Vagina (tissue), 2 donors: ENCODE measurements around the gene FCGBP.

Experiments used
- POLR2A ChIP-seq, 2 donors: fragments of 450-650 bp; IDR thresholded peaks; one replicate each; pipeline ENCODE4 v1.6.1; 2017; ENCODE audit warnings: antibody characterized with exemption in 2 of 2, mild to moderate bottlenecking in 2 of 2, moderate library complexity in 2 of 2
- TF ChIP-seq, protein P1 (sequence below), 3 experiments: fragments of 450-650 bp in 2 of 3; fragments of 200-600 bp in 1 of 3; sonication (generic) in 1 of 3; IDR thresholded peaks; one replicate each; pipeline ENCODE4 v1.5.1; 2017 to 2019; ENCODE audit warnings: antibody characterized with exemption in 3 of 3, mild to moderate bottlenecking in 2 of 3, moderate library complexity in 2 of 3

DNA sequence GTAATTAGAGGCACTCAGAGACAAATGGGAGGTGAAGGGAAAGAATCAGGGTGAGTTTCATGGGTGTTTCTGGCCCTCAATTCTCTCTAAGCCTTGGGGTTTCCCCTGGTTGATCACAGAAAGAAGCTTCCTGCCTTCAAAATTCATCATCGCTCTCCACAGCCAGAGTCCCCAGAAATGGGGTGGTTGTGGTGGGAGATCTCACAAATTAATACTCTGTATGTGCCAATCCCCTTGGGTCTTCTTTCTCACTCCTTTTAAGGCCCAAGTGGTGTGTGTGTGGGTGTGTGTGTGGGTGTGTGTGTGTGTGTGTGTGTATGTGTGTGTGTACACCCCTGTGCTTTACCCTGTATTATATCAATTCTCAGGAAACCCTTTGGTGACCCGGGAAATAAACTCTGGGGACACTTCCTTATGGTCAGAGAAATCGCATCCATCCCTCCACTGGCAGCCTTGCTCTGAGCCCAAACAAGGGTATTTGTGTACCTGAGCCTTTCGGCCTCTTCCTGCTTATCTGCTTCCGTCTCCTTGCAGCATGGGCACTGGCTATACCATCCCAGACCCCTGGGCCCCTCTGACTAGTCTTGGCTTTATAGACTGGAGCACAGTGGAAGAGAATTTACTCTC is 2.8 kb upstream of the FCGBP start:
- TF ChIP-seq, protein P1, sequence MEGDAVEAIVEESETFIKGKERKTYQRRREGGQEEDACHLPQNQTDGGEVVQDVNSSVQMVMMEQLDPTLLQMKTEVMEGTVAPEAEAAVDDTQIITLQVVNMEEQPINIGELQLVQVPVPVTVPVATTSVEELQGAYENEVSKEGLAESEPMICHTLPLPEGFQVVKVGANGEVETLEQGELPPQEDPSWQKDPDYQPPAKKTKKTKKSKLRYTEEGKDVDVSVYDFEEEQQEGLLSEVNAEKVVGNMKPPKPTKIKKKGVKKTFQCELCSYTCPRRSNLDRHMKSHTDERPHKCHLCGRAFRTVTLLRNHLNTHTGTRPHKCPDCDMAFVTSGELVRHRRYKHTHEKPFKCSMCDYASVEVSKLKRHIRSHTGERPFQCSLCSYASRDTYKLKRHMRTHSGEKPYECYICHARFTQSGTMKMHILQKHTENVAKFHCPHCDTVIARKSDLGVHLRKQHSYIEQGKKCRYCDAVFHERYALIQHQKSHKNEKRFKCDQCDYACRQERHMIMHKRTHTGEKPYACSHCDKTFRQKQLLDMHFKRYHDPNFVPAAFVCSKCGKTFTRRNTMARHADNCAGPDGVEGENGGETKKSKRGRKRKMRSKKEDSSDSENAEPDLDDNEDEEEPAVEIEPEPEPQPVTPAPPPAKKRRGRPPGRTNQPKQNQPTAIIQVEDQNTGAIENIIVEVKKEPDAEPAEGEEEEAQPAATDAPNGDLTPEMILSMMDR (IDR thresholded peaks at IDR 0.05) = no peak
- no peak for TF ChIP-seq POLR2A (IDR thresholded peaks at IDR 0.05)
